Left renal cortex interstitium (tissue), 4 donors: ENCODE measurements around the gene NTHL1. TPM values are rescaled to one million over a fixed set of nuclear protein-coding genes. Genes with fewer than 3 reads are reported as not detected.
"Not testable (repeated sequence)": the region's sequence is repeated elsewhere in the genome, so short reads cannot be mapped to it uniquely, and the experiment has no call there.

Source experiments
- DNase-seq, 4 donors: peaks; one replicate each; pipeline ENCODE4 v3.0.0-alpha.2; 2013; ENCODE audit warnings: low read depth in 4 of 4, low spot score in 2 of 4, missing footprints in 1 of 4
- polyA plus RNA-seq, 4 donors: library from polyadenylated mRNA; unstranded; fragments of 120-200 nt; gene quantifications; one replicate each; pipeline ENCODE4 v1.2.1, GENCODE V29; 2013; ENCODE audit not compliant: insufficient read length in 4 of 4

Gene NTHL1
- polyA plus RNA-seq, 4 donors, result 15.4 to 29.1 (median 25.3) TPM

GRCh38 chr16:2015117-2015946 lies 32.3 kb downstream of the NTHL1 start:
- no peak for DNase-seq

DNA sequence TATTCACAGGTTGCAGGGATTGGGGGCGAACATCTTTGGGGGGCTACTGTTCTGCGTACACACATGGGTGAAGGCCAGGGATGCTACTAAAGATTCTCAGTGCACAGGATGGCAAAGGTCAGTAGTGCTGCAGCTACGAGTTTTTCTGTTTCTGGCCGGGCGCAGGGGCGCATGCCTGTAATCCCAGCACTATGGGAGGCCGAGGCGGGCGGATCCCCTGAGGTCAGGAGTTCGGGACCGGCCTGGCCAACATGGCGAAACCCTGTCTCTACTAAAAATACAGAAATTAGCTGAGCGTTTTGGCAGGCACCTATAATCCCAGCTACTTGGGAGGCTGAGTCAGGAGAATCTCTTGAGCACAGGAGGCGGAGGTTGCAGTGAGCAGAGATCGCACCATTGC lies 34.1 kb downstream of the NTHL1 start:
- DNase-seq, result no peak

DNA sequence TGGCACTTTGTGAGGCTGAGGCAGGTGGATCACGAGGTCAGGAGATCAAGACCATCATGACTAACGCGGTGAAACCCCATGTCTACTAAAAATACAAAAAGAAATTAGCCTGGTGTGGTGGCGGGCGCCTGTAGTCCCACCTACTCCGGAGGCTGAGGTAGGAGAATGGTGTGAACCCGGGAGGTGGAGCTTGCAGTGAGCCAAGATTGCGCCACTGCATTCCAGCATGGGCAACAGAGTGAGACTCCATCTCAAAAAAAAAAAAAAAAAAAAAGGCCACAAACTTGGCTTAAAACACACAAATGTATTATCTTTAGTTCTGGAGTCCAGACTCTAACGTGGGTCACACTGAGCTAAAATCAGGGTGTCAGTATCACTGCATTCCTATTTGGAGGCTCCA lies 35.9 kb downstream of the NTHL1 start:
- DNase-seq, result not testable (repeated sequence)

GRCh38 chr16:2009791-2010510 lies 37.7 kb downstream of the NTHL1 start, which contains the start of gene ZNF598:
Gene ZNF598 (minus strand): TSS chr16:2009821.
- DNase-seq, result peak in 2 of 4 donors; percentile 68 to 82

DNA sequence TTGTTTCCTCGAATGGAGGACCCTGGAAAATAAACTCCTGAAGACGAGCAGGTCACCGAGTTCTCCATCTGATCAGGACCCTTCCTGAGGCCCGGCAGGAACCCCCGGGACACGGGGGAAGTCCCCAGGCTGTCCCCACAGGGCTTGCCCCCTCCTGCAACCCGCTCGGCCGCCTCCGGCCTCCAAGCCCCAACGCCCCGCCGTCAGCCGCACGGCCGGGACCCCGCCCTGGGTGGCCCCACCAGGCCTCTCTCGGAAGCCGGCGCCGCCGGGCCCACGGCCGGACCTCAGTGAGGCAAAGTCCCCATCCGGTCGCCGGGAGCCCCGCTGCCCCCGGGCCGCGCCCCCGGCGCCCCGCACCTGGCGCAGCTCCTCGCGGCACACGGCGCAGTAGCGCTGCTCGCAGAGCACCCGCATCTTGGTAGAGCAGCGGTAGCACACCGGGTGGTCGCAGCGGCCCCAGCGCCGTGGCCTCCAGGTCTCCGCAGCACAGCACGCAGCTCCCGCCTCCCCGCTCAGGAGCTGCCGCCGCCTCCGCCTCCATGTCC lies 38.4 kb downstream of the NTHL1 start:
- DNase-seq, result no peak

GRCh38 chr16:2008631-2009163 lies 38.9 kb downstream of the NTHL1 start:
- DNase-seq, result no peak

DNA sequence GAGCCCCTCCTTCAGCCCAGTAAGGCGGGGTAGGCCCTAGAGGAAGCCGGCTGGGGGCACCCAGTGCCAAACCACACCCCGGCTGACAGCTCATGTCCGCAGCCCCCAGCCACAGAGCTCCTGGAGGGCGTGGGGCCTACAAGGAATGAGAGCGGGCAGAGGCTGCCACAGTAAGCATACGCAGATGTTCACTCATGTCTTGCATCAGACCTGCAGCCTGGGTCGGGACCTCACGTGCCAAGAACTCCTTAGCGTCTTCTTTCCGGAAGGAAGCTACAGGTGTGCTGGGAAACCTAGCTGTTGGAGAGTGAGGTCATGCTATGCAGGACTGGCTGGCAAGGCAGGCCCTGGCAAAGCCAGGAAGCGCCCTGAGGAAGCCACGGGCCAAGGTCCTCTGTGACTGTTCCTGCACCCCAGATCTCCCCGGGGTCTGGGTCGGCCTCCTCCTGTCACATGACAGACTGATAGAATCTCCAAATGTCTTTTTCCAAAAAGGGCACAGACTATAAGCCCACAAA lies 39.6 kb downstream of the NTHL1 start:
- DNase-seq, result no peak

GRCh38 chr16:2007081-2007836 lies 40.4 kb downstream of the NTHL1 start:
- no peak for DNase-seq

DNA sequence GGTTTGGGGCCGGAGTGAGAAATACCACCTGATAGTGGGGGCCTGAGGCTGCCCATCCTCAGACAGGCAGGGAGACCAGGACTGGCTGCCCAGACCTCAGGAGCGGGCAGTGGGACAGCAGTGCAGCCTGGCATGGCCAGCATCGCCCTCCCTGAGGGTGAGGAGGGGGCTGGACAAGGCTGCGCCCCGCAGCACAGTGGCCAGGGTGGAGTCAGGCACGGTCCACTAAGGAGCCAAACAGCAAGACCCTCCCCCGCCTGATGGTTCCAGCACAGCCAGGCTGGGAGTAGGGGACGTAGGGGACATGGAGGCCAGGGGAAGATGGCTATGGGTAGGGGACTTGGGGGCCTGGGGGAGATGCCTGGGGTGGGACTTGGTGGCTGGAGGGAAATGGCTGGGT lies 41.3 kb downstream of the NTHL1 start:
- DNase-seq, result no peak

DNA sequence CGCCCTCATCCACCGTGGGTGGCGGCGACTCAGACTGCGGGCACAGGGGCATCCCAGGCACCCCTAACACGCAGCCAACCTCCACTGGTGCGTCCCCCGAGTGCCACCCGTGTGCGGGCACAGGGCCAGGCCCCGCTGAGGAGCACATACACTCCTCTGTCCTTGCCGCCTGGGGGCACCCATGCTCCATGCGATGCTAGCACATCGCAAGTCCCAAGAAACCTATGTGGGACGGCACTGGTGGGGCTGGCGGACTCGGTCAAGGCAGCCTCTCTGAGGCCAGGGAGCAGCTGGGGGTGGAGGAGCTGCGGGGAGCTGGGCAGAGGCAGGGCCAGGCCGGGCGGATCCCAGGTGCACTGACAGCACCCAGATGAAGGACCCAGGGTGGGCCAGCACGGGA lies 42.0 kb downstream of the NTHL1 start:
- DNase-seq, result no peak

GRCh38 chr16:2004795-2005517 lies 42.7 kb downstream of the NTHL1 start:
- no peak for DNase-seq

- DNase-seq, result peak in 1 of 4 donors; percentile 61
These were observed 43.6 kb downstream of the NTHL1 start for GRCh38 chr16:2003827-2004641.

DNA sequence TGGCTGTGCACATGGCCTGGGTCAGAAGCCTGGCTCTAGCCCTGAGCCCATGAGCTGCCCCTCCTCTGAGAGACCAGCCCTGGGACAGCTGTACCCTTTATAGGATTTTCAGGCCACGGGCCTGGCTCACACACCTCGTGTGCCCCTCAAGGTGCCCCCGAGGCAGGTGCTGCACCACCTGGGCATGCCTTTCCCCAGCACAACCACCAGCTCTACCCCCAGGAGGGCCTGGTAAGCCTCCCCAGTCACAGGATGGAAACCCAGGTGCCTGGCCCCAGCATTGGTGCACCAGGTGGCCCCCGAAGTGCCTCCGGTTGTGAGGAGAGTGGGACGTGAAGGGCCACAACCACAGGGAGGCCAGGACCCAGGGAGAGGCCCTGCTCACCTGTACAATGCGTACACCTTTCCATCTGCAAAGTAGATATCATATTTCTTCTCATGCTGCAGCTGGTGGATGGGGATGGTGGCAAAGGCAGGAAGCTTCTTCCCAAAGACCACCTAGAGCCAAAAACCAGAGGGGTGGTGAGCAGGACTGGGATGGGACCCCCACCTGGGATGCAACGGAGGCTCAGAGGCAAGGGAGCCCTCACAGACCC lies 44.3 kb downstream of the NTHL1 start:
- no peak for DNase-seq

- no peak for DNase-seq
These were observed 45.0 kb downstream of the NTHL1 start for GRCh38 chr16:2002406-2003230.

DNA sequence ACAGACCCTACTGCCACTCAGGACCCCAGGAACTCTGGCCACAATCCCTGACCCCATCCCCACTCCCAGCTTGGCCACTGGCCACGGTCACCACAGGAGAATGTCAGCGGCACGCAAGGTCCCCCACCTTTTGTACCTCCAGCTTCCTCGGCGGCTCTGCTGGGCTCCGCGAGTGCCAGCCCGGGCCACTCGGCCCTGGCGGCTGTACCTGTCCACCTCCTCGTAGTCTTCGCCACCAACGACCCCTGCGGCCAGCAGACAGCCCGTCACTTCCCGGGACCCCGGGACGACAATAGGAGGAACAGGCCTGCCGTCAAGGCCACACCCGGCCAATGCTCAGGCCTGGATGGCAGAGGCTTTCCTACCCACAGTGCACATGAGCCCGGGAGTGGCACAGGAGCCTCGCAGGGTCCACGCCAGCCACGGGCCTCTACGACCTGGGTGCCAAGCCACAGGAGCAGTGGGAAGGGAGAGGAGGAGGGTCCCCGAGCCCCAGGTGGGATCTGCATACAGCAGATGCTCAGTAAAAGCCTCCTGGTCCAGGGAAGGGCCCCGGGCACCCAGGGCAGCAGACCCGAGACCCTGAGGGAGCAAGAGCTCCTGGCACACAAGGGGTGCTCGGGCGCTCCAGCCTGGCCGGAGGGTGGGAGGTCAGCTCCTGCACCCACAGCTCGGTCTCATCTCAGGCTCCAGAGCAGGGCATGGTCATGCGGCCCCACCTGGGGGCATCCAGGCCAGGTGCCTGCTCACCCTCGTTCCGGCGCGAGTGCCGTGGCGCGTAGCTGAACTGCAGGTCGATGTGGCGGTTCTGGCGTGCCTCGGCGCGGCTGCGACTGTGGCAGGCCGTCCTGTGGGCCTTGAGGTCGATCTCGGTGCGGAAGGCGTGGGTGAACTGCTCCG lies 45.9 kb downstream of the NTHL1 start:
- DNase-seq, result no peak

DNA sequence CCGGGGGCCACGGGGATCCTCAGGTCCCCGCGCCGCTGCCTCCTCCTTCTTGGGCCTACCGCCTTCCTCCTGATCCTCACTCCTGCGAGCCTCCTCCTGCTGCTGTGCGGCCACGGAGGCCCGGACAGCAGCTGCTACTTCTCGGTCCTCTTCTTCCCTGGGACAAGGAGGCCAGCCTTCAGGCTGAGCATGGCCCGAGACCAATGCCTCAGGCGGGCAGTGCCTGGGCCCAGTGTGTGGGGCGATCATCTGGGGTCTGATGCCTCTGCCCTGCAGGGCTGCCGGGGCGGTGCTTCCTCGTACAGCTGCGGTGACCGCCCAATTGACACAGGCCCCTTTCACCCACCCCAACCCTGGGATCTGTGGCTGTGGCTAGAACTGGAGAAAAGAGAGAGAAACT lies 46.6 kb downstream of the NTHL1 start:
- DNase-seq, result no peak
